Gastrocnemius medialis (tissue), 4 donors: ENCODE results near the gene SNRPE. TPM values are rescaled to one million over a fixed set of nuclear protein-coding genes. Genes with fewer than 3 reads are reported as not detected.

Experiments
- ATAC-seq, 2 donors: fragments of 150-250 bp; one replicate each; pipeline ENCODE4 v1.9.1; 2016
- DNase-seq, 2 donors: peaks; one replicate each; pipeline ENCODE4 v3.0.0-alpha.2; 2019
- H3K27ac ChIP-seq, 4 donors: fragments of 200-600 bp; sonication (generic); 1 replicate in 1 of 4; 2 replicates in 3 of 4; pipeline ENCODE4 v1.5.1; 2016 to 2018; ENCODE audit warnings: mild to moderate bottlenecking in 2 of 4, moderate library complexity in 1 of 4
- H3K27me3 ChIP-seq, 3 donors: fragments of 200-600 bp; sonication (generic) in 2 of 3; 1 replicate in 1 of 3; 2 replicates in 2 of 3; pipeline versions ENCODE4 v1.5.1 to v1.6.0; 2016 to 2019; ENCODE audit warnings: mild to moderate bottlenecking in 1 of 3, moderate library complexity in 1 of 3
- H3K36me3 ChIP-seq, 2 donors: fragments of 200-600 bp; sonication (generic) in 1 of 2; one replicate each; pipeline ENCODE4 v1.5.1; 2017 to 2018
- H3K4me1 ChIP-seq, 2 donors: fragments of 200-600 bp; sonication (generic) in 1 of 2; one replicate each; pipeline ENCODE4 v1.5.1; 2016 to 2017; ENCODE audit warnings: mild to moderate bottlenecking in 2 of 2
- H3K4me3 ChIP-seq, 4 donors: fragments of 200-600 bp; sonication (generic) in 3 of 4; 1 replicate in 1 of 4; 2 replicates in 3 of 4; pipeline ENCODE4 v1.5.1; 2016 to 2019; ENCODE audit warnings: mild to moderate bottlenecking in 2 of 4
- H3K9me3 ChIP-seq, 3 donors: fragments of 200-600 bp; sonication (generic) in 2 of 3; 1 replicate in 1 of 3; 2 replicates in 2 of 3; pipeline ENCODE4 v1.5.1; 2016 to 2019
- CTCF ChIP-seq, 5 experiments: fragments of 450-650 bp in 3 of 5; fragments of 200-600 bp in 2 of 5; sonication (generic) in 2 of 5; IDR thresholded peaks in 4 of 5; conservative IDR thresholded peaks in 1 of 5; 1 replicate in 4 of 5; 2 replicates in 1 of 5; pipeline ENCODE4 v1.5.1; 2016 to 2019; ENCODE audit warnings: antibody characterized with exemption in 5 of 5, mild to moderate bottlenecking in 3 of 5, moderate library complexity in 3 of 5
- POLR2A ChIP-seq, 2 donors: fragments of 450-650 bp; IDR thresholded peaks; one replicate each; pipeline ENCODE4 v1.6.1; 2017; ENCODE audit warnings: antibody characterized with exemption in 2 of 2, mild to moderate bottlenecking in 2 of 2, moderate library complexity in 2 of 2
- in situ Hi-C, 4 donors: fragments of 200-750 bp; cut with MboI; loops; one replicate each; pipeline versions ENCODE4 v1.15.0 to v1.8.0; 2017; ENCODE audit warnings: low sequenced_read_pairs in 4 of 4
- intact Hi-C: fragments of 100-400 bp; cut with DNase I; formaldehyde crosslinking; loops from one replicate; pipeline ENCODE4 v1.15.1; 2023; ENCODE audit warnings: low total_unique reads
- total RNA-seq, 4 donors: library from RNA; depleted of rRNA; stranded (reverse); fragments of >200 nt; gene quantifications; one replicate each; pipeline versions ENCODE4 v1.1.0 to v1.2.3, GENCODE V29; 2016

Gene SNRPE
- total RNA-seq, 4 donors from 2014 or later: 23.7 to 39.1 (median 30.5) TPM

GRCh38 chr1:203906932-203907331 is 45.5 kb downstream of the SNRPE start:
- H3K36me3 ChIP-seq: no peaks in the 10 kb centered on the region
- intact Hi-C loops: no loop called here
- ATAC-seq (no peak), DNase-seq (no peak)
- H3K27me3 ChIP-seq: no peaks in the 10 kb centered on the region
- H3K27ac ChIP-seq: no peak overlapping the region
- H3K4me3 ChIP-seq: no peak overlapping the region
- in situ Hi-C loops: no loop called here
- H3K9me3 ChIP-seq: no peaks in the 10 kb centered on the region
- no peaks in the 10 kb centered on the region for H3K4me1 ChIP-seq
- TF ChIP-seq POLR2A (IDR thresholded peaks at IDR 0.05): no peak
- no peak for TF ChIP-seq CTCF (IDR thresholded peaks at IDR 0.05 in 4 of 5, conservative IDR thresholded peaks at IDR 0.05 in 1 of 5)

DNA sequence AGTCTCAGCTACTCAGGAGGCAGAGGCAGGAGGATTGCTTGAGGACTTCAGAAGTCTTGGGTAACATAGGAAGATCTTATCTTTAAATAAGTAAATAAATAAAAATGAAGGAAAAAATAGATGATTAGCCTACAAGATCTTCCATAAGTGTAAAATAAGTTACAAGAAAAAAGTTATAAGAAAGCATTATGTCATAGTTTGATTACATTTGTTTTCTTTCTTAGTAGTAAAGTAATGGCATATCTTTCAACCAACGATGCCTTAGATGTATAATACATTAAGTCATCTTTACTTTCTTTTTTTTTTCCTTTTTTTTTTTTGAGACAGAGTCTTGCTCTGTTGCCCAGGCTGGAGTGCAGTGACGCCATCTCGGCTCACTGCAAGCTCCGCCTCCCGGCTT is 46.5 kb downstream of the SNRPE start:
- no peak overlapping the region for H3K27ac ChIP-seq
- no peak for ATAC-seq
- intact Hi-C loops: no loop called here
- H3K27me3 ChIP-seq: no peaks in the 10 kb centered on the region
- H3K9me3 ChIP-seq: no peaks in the 10 kb centered on the region
- H3K4me1 ChIP-seq: no peaks in the 10 kb centered on the region
- DNase-seq: no peak
- in situ Hi-C loops: no loop called here
- H3K36me3 ChIP-seq: no peaks in the 10 kb centered on the region
- TF ChIP-seq POLR2A (IDR thresholded peaks at IDR 0.05) (no peak), CTCF (IDR thresholded peaks at IDR 0.05 in 4 of 5, conservative IDR thresholded peaks at IDR 0.05 in 1 of 5) (no peak)
- H3K4me3 ChIP-seq: no peak overlapping the region

DNA sequence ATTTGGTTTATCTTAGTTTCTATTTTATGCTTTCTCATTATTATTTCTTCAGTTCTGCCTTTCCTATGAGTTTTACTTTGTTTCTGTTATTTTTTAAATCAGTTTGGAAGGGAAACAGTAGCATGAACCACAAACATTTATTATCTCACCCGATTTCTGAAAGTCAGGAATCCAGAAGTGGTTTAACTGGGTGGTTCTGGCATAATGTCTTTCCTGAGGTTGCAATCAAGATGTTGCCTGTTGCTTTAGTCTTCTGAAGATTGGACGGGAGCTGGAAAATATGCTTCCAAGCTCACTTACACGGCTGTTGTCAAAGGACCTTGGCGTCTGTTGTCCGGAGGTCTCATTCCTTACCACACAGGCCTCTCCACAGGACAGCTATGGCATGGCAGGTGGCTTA is 50.4 kb downstream of the SNRPE start:
- ATAC-seq (no peak), DNase-seq (no peak)
- intact Hi-C loops (no loop called here), in situ Hi-C loops (no loop called here)
- TF ChIP-seq POLR2A (IDR thresholded peaks at IDR 0.05) (no peak), CTCF (IDR thresholded peaks at IDR 0.05 in 4 of 5, conservative IDR thresholded peaks at IDR 0.05 in 1 of 5) (no peak)
- Histone ChIP-seq H3K4me3 (no peak overlapping the region), H3K36me3 (no peaks in the 10 kb centered on the region), H3K27me3 (no peaks in the 10 kb centered on the region), H3K4me1 (no peaks in the 10 kb centered on the region), H3K27ac (no peak overlapping the region), H3K9me3 (no peaks in the 10 kb centered on the region)

GRCh38 chr1:203913073-203913521 is 51.7 kb downstream of the SNRPE start:
- Histone ChIP-seq H3K4me3 (no peak overlapping the region), H3K36me3 (no peaks in the 10 kb centered on the region), H3K4me1 (no peaks in the 10 kb centered on the region), H3K27me3 (no peaks in the 10 kb centered on the region), H3K27ac (no peak overlapping the region), H3K9me3 (no peaks in the 10 kb centered on the region)
- TF ChIP-seq POLR2A (IDR thresholded peaks at IDR 0.05): no peak
- no peak for TF ChIP-seq CTCF (IDR thresholded peaks at IDR 0.05 in 4 of 5, conservative IDR thresholded peaks at IDR 0.05 in 1 of 5)
- in situ Hi-C loops (no loop called here), intact Hi-C loops (no loop called here)
- ATAC-seq: no peak
- no peak for DNase-seq

DNA sequence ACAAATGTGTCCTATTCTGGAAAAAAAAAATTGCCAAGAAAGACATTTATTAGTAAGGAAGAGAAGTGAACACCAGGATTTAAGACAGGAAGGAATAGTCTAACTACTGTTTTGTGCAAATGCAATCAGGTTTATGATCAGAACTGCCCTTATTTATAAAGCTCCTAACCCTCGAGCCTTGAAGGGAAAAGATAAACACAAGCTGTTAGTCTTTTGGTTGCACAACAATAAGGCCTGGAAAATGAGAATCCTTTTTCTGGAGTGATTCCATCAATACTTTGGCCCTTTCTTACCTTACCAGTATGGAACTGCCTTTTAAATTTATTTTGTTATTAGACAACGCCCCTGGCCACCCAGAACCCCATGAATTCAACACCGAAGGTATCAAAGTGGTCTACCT is 52.9 kb downstream of the SNRPE start:
- Histone ChIP-seq H3K4me1 (no peaks in the 10 kb centered on the region), H3K4me3 (no peak overlapping the region), H3K9me3 (no peaks in the 10 kb centered on the region), H3K27ac (no peak overlapping the region), H3K36me3 (no peaks in the 10 kb centered on the region), H3K27me3 (no peaks in the 10 kb centered on the region)
- ATAC-seq: no peak
- TF ChIP-seq CTCF (IDR thresholded peaks at IDR 0.05 in 4 of 5, conservative IDR thresholded peaks at IDR 0.05 in 1 of 5) (no peak), POLR2A (IDR thresholded peaks at IDR 0.05) (no peak)
- intact Hi-C loops (no loop called here), in situ Hi-C loops (no loop called here)
- DNase-seq: no peak
